GM21619 (cell line): Measurements from ENCODE around the gene PTPN11.

ENCODE experiments used
- ATAC-seq: cut with Tn5 transposase; IDR thresholded peaks from one replicate; pipeline ENCODE4 v1.9.1; 2021; ENCODE audit not compliant: unreplicated experiment

The PTPN11 gene

DNA sequence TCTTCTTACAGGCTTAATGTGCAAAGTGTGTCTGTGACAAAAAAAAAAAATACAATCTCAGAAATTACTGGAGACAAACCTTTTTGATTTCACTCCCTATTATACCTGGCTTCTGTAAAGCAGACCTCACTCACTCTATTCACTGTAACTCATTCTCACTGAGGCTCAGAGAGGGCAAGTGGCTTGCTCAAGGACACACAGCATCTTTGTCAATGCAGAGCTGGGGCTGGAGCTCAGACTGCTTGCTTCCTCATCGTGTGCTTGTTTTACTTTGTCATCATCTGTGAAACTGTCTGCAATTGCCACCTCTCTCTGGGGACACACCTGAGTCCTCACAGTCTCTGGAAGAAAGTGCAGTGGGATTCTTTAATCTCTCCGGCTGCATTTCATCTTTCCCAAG lies 120.0 kb downstream of the PTPN11 start:
- ATAC-seq, result no peak

DNA sequence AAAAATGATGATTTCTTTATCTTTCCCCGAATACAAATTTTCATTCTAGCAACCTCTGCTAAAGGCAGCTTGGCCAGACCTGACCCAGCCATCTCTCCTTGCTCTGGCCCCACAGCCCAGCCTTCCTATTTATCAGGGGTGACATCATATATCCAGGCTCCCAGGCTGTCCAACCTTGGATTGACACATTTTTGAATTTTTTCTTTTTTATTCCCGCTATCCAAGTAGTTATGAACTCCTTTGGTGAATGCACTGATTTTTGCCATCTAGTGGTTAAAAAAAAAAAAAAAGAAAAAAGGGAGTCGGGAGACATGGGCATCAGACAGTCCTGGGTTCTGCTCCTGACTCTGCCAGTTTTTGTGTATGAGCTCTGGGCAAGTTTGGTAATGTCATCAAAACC lies 120.5 kb downstream of the PTPN11 start:
- no peak for ATAC-seq

DNA sequence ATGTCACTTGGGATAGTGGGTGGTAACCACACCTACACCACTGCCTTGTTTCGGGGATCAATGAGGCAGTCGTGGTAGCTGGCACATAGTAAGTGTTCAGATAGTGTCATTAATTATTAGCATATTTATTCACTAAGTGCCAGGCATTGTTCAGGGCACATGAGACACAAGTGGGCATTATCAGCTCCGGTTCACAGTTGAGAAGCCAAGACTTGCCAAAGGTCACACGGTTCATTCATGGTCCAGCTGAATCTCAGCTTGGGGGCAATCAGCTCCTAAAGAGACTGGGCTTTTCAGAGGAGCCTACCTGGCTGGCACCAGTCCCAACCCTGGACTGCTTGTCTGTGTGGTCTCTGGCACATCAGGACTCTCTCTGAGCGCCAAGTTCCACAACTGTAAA lies 121.3 kb downstream of the PTPN11 start:
- no peak for ATAC-seq

DNA sequence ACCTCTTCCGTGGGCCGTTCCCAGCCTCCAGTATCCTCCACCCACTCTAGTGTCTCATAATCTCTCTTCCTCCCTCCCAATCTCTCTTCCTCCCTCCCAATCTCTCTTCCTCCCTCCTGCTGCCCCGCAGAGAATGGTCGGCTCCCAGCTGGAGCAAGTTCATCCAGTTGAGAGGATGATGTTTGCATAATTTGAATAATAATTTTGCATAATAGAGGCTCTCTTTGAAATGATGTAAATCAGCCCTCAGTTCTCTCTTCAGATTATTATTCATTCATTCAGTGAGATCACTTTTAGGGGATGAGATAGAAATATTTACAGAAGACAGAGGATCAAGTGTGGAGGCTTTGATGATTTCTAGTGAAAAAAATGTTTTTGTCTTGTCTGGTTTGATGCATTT lies 125.0 kb downstream of the PTPN11 start:
- no peak for ATAC-seq

DNA sequence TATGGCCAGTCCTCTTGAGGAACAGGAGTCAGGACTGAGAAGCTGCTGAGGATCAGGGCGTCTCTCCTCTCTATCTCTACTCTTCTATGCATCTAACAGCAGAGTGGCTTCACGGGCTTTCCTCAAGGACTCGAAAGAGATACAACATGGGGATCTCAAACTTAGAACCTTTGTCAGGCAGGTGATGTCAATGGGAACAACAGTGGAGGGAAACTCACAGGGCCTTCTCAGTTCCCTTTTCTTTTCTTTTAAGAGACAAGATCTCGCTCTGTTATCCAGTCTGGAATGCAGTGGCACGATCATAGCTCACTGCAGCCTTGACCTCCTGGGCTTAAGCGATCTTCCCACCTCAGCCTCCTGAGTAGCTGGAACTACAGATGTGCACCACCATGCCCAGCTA lies 127.6 kb downstream of the PTPN11 start:
- ATAC-seq, result no peak

DNA sequence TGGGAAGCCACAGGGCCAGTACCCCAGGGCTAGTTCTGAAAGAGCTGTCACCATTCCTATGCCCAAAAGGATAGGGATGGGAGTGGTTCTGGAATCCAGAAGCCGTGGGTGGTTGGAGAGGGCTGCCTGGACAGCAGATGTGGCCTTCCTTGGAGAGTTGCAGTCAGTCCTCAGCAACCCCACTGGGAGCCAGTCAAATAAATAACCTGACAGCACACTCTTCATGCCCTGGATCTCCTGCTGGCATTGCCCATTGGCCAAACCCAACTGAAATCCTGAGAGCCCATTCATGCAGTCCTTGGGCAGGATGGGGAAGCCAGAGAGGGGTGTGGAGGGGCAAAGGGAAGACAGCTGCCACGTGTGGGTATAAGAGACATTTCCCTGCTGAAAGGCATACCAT lies 128.2 kb downstream of the PTPN11 start:
- no peak for ATAC-seq

DNA sequence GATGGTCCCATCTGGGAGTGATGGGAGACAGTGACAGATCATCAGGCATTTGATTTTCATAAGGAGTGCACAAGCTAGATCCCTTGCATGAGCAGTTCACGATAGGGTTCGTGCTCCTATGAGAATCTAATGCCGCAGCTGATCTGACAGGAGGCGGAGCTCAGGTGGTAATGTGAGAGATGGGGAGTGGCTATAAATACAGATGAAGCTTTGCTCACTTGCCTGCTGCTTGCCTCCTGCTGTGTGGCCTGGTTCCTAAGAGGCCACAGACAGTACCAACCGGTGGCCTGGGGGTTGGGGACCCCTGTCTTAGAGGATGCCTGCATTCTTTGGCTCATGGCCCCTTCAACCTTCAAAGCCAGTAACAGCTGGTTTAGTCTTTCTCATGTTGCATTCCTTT lies 130.3 kb downstream of the PTPN11 start:
- ATAC-seq, result no peak

DNA sequence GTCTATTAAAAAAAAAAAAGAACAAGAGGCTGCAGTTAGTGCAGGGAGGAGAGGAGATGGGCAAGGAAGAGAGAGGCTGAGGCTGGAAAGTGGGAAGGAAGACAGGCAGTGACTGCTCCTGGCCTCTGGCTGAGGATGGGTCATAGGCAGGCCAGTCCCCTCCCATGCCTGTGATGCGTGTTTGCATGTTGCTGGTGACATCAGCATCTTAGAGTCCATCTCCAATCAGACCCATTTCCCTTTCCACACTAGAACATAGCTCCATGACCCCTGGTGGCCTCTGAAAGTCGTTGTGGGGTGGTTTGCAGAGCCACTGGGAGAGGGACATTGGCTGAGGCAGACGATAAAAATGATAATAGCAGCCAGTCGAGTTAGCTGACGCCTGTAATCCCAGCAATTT lies 132.9 kb downstream of the PTPN11 start:
- no peak for ATAC-seq

DNA sequence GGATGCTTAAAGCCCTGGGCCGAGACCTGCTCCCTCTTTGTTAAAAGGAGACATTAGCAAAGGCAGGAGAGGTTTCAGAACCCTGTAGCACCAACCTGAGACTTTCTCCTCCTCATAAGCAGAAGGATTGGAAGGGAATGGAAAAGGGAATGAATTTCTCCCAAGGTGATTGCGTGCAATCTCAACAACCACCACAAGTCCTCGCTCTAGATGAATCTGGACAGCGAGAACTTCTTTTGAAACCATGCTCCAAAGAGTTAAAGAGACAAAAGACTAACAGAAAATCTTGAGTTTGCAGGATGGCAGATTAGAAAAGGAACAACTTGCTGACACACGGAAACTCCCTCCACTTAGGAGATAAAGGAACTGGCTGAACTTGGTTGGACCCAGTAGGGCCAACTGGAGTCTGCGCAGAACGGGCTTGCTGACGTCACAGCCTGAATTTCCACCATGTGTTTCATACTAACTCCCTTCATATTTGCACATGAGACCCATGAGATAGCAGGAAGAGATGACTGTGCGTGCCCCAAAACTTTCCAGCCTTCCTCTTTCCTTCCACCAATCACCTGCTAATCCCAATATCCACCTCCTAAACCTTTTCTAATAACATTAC lies 137.0 kb downstream of the PTPN11 start:
- no peak for ATAC-seq

DNA sequence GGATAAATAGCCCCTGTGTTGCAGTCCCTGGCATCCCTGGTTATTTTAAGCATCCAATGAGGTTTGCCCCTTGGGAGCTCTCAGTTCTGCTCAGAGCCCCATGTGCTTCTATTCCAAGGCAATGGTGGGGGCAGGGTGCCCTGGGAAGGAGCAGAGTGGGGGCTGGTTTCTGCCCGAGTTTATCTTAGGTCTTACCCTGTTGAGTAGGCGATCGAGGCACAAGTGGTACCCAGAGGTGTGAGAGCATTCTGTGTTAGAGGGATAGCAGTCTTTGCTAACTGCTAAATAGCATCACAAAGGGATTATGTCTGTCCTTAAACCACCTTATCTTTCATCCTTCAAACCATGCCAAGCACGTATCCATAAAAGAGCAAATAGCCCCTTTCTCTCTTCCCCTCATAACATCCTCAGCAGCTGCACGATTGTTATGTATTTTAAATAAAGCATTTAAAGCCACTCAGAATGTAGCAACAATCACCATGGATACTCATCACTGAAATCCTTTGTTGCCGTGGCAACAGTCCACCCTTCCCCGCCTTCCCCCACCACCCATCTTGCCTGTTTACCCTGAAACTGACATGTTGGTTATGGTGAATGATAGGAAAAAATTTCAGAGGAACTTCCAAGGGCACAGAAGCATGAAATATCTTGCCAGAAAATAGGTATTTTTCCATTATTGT lies 139.3 kb downstream of the PTPN11 start:
- ATAC-seq, result no peak
